SK-N-SH treated with all-trans-retinoic acid at 6 μM for 48 hours (cell line): ENCODE results near the gene C1orf185.
A peak's percentile ranks its signal among the peaks of the same experiment; 100 is the strongest.

Experiments used
- ATAC-seq: fragments of 200-7000 bp; cut with Tn5 transposase; 3 replicates; pipeline ENCODE4 v1.9.1; 2020; ENCODE audit warnings: mild to moderate bottlenecking, moderate library complexity
- ARNTL ChIP-seq: fragments of 450-650 bp; formaldehyde crosslinking; IDR thresholded peaks from 2 replicates; pipeline ENCODE4 v1.5.0; 2020; ENCODE audit warnings: low read depth, mild to moderate bottlenecking, moderate library complexity, borderline replicate concordance
- BACH2 ChIP-seq: fragments of 250-450 bp; sonication (Bioruptor Pico); IDR thresholded peaks from 2 replicates; pipeline ENCODE4 v1.9.0; 2021; ENCODE audit warnings: mild to moderate bottlenecking, borderline replicate concordance
- CREB5 ChIP-seq: fragments of 250-450 bp; sonication (Bioruptor Pico); IDR thresholded peaks from 2 replicates; pipeline ENCODE4 v1.5.1; 2020; ENCODE audit warnings: low read depth, mild to moderate bottlenecking, moderate library complexity
- CSDC2 ChIP-seq: fragments of 250-450 bp; sonication (Bioruptor Pico); IDR thresholded peaks from 2 replicates; pipeline ENCODE4 v1.5.0; 2020; ENCODE audit warnings: mild to moderate bottlenecking, moderate library complexity
- CSRNP3 ChIP-seq: fragments of 250-450 bp; sonication (Bioruptor Pico); IDR thresholded peaks from 2 replicates; pipeline ENCODE4 v1.5.1; 2021; ENCODE audit warnings: mild to moderate bottlenecking, moderate library complexity
- ESRRG ChIP-seq: fragments of 250-450 bp; sonication (Bioruptor Pico); IDR thresholded peaks from 2 replicates; pipeline ENCODE4 v1.6.1; 2021; ENCODE audit warnings: mild to moderate bottlenecking
- GLIS3 ChIP-seq: fragments of 250-450 bp; sonication (Bioruptor Pico); IDR thresholded peaks from 2 replicates; pipeline ENCODE4 v1.5.0; 2020; ENCODE audit warnings: mild to moderate bottlenecking, moderate library complexity
- ISL1 ChIP-seq: fragments of 250-450 bp; sonication (Bioruptor Pico); IDR thresholded peaks from 2 replicates; pipeline ENCODE4 v2.1.2; 2022; ENCODE audit warnings: mild to moderate bottlenecking, moderate library complexity
- OSR1 ChIP-seq: fragments of 250-450 bp; sonication (Bioruptor Pico); IDR thresholded peaks from 2 replicates; pipeline ENCODE4 v1.8.0; 2022; ENCODE audit warnings: moderate library complexity, mild to moderate bottlenecking, inconsistent platforms
- PATZ1 ChIP-seq: fragments of 250-450 bp; sonication (Bioruptor Pico); IDR thresholded peaks from 2 replicates; pipeline ENCODE4 v1.8.0; 2020; ENCODE audit warnings: mild to moderate bottlenecking, moderate library complexity, borderline replicate concordance
- POU6F1 ChIP-seq: fragments of 250-450 bp; sonication (Bioruptor Pico); IDR thresholded peaks from 2 replicates; pipeline ENCODE4 v1.8.0; 2021; ENCODE audit warnings: low read depth, mild to moderate bottlenecking, moderate library complexity, borderline replicate concordance
- SNAI2 ChIP-seq: fragments of 250-450 bp; sonication (Bioruptor Pico); IDR thresholded peaks from 2 replicates; pipeline ENCODE4 v1.5.0; 2020; ENCODE audit warnings: mild to moderate bottlenecking, moderate library complexity
- TCF4 ChIP-seq: fragments of 250-450 bp; sonication (Bioruptor Pico); IDR thresholded peaks from 2 replicates; pipeline ENCODE4 v1.8.0; 2021; ENCODE audit warnings: mild to moderate bottlenecking, moderate library complexity, borderline replicate concordance
- TOX ChIP-seq: fragments of 250-450 bp; sonication (Bioruptor Pico); IDR thresholded peaks from 2 replicates; pipeline ENCODE4 v1.8.0; 2021; ENCODE audit warnings: mild to moderate bottlenecking, moderate library complexity, borderline replicate concordance
- ZFP30 ChIP-seq: fragments of 450-650 bp; formaldehyde crosslinking; IDR thresholded peaks from 2 replicates; pipeline ENCODE4 v1.5.0; 2022; ENCODE audit warnings: mild to moderate bottlenecking, moderate library complexity
- ZNF565 ChIP-seq: fragments of 450-650 bp; formaldehyde crosslinking; conservative IDR thresholded peaks from 2 replicates; pipeline ENCODE4 v1.5.0; 2020; ENCODE audit warnings: low read depth, mild to moderate bottlenecking, moderate library complexity
- ZNF70 ChIP-seq: fragments of 450-650 bp; formaldehyde crosslinking; IDR thresholded peaks from 2 replicates; pipeline ENCODE4 v1.5.0; 2020; ENCODE audit warnings: mild to moderate bottlenecking, moderate library complexity
- ZNF8 ChIP-seq: fragments of 450-650 bp; formaldehyde crosslinking; IDR thresholded peaks from 2 replicates; pipeline ENCODE4 v1.5.0; 2020; ENCODE audit warnings: mild to moderate bottlenecking, moderate library complexity

The C1orf185 gene

GRCh38 chr1:51070640-51071039, 31.4 kb upstream of the C1orf185 start (continued):
- no peak for TF ChIP-seq CREB5 (CRISPR knock-in tag)
- TF ChIP-seq ZFP30 (CRISPR knock-in tag) = peak; percentile 90
- peak; percentile 97 for TF ChIP-seq ISL1 (CRISPR knock-in tag)
- no peak for TF ChIP-seq BACH2 (CRISPR knock-in tag)
- TF ChIP-seq ZNF8 = no peak
- TF ChIP-seq PATZ1 (CRISPR knock-in tag) = 0 out of 2 replicates have a peak, but pooled peaks have one; percentile 28

- no peak; the same call in 2 of the 3 replicates for ATAC-seq
- TF ChIP-seq TCF4 (CRISPR knock-in tag) (no peak), ESRRG (CRISPR knock-in tag) (no peak), ZNF565 (CRISPR knock-in tag) (no peak), CREB5 (CRISPR knock-in tag) (no peak), ZNF70 (CRISPR knock-in tag) (no peak), SNAI2 (CRISPR knock-in tag) (no peak), CSRNP3 (CRISPR knock-in tag) (no peak), POU6F1 (no peak), CSDC2 (no peak), ARNTL (CRISPR knock-in tag) (no peak), PATZ1 (CRISPR knock-in tag) (no peak), OSR1 (CRISPR knock-in tag) (no peak), TOX (CRISPR knock-in tag) (no peak), BACH2 (CRISPR knock-in tag) (no peak), ZFP30 (CRISPR knock-in tag) (no peak)
These were observed 30.6 kb upstream of the C1orf185 start for GRCh38 chr1:51071291-51072042.

GRCh38 chr1:51072043-51072439, 30.0 kb upstream of the C1orf185 start:
- no peak for ATAC-seq
- TF ChIP-seq OSR1 (CRISPR knock-in tag) (no peak), ESRRG (CRISPR knock-in tag) (no peak), CREB5 (CRISPR knock-in tag) (no peak), PATZ1 (CRISPR knock-in tag) (no peak), ZNF565 (CRISPR knock-in tag) (no peak), GLIS3 (CRISPR knock-in tag) (no peak)
